ENCODE measurements around the gene RPS16.

Gene RPS16

DNA sequence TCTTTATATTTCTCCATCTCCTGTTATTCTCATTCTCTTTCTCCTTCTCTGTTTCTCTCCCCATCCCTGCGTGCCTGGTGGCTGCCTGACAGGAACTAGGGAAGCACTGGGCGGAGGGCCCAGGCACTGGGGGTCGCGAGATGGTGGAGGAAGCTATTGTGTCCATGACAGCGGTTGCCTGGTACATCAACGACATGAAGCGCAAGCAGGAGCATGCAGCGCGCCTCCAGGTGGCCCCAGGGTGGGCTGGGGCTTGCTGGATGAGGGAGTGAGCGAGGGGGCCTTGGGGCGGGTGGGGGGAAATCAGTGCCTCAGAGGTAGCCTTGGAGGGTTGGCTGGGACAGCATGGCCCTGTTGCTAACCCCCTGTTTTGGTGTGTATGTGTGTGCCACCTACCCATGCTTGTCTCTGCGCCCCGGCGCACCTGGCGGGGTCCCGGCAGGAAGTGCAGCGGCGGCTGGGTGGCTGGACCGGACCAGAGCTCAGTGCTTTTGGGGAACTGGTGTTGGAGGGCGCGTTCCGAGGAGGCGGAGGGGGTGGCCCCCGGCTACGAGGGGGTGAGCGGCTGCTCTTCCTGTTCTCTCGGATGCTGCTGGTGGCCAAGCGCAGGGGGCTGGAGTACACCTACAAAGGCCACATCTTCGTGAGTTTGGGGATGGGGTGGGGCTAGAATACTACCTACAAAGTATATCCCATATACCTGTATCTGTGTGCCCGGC lies 18.1 kb downstream of the RPS16 start:
- no peak for DNase-seq

DNA sequence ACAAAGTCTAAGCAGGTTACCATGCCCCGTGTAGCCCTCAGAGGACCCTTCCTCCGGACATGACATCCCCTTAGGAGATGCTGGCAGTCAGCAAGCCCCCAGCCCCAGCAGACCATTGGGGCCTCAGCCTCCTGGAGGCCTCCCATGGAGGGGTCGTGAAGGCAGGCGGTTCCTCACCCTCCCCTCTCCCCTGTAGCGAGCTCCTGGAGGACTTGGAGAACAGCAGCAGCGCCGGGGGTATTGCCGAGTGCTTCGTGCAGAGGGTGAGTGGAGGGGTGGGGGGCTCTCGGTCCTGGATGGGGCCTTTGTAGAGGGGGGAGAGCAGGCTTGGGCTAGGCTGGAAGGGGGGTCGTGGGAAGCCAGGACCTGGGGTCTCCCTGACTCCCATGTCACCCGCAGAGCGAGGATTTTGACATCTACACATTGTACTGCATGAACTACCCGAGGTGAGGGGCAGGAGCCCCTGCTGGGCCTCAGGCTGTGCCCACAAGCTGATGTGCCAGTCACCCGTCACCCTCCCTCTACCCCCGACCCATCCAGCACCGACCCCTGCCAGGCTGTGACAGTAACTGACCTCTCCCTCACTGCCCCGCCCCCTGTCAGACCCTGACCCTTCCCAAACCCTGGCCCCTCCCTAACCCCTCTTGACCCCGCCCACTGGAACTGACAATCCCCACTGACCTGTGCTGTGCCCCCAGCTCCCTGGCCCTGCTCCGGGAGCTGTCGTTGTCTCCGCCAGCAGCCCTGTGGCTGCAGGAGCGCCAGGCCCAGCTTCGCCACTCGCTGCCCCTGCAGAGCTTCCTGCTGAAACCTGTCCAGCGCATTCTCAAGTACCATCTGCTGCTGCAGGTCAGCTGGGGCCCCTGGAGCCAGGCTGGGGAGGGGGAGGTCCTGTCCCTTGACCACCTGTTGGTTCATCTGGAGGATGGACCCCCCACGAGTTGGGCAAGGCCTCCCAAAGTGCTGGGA lies 19.3 kb downstream of the RPS16 start:
- DNase-seq = no peak

- DNase-seq = no peak
Observed at GRCh38 chr19:39415111-39416046, 20.4 kb downstream of the RPS16 start.

DNA sequence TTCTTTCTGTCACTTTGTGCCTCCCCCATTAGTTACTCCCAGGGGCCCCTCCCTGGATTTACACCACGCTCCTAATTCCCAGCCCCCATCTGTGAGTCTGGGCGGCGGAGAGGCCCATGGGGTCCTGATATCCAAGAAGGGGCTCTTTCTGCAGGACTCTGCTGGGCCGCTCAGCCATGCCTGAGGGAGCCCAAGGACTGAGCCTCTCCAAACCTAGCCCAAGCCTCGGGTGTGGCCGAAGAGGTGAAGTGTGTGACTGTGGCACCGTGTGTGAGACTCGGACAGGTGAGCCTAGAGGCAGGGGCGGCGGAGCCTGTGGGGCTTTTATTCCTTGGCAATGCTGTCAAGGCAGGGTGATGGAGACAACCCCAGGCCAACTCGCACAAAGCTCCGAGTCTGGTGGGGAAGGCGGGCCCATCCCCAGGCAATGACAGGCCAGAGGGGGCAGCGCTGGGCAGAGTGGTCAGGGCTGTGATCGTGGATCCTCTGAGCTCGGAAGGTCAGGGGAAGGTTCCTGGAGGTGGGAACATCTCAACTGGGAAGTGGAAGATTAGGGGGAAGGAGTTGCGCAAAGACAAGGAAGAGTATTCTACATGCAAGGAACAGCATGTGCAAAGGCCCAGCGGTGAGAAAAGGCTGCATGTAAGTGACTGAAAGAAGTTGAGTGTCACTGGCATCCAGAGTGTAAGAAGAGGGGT lies 21.7 kb downstream of the RPS16 start:
- DNase-seq = no peak

DNA sequence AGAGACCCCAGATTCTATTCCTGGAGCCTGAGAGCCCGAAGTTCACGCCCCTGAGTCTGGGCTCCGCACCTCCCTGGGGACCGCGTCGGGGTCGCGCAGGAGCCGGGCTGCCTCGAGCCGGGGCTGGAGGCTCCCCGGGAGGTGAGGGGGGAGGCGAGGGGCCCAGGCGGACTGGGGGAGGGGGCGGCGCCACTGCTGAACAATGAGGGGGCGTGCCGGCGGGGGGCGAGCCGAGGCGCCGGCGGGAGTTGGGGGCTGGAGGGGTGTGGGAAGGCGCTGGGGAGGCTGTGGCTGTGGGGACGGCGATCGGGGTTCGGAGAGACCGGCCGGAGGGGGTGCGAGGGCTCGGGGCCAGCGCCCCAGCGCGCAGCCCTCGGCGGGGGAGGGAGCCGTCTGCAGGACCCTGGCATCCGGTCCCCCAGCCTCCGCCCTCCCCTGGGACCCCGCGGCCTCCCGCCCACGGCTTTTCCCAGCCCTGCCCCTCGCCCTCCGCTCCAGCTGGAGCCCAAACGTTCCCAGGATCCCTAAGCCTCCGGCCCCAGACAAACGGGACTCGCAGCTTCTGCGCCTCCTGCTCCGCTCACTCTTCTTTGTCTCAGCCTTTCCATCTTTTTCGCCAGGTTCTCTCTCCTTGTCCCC lies 22.4 kb downstream of the RPS16 start:
- DNase-seq = no peak

- no peak for DNase-seq
Observed at GRCh38 chr19:39412867-39413271, 22.9 kb downstream of the RPS16 start.

DNA sequence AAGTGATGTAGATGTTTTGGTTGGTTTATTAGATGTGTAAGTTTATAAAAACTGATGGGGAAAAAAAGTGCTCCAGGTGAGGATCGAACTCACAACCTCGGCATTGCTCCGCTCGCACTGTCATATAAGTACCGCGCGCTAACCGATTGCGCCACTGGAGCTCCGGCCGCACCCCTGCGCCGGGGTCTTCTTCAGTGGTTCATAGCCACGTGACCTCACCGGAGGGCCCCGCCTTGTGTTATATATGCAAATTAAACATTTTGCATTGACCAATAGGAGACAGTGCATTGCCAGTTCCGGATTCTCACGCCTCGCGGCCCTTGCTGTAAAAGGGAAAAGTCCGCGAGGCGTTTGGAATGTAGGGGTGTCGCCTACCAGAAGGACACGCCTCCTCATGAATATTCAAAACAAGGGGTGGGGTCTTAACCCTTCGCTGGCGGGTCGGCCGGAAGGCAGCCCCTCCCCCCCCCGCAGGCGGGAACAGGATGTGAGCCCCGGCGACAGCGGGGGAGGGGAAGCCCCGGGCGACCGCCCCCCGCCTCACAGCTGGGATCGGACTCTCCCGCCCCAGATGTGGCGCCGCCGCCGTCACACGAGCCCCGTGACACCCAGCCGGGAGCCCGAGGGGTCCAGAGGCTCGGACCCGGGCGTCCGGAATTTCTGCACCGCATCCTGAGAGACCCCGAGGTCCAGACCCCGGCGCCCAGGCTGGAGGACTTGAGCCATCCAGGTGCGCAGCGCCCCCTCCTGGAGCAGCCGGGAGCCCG lies 23.5 kb downstream of the RPS16 start, which contains the start of gene PLEKHG2:
PLEKHG2 (plus strand) TSS at position 570 of the 767 bp plus-strand sequence. CDS start 1,418 bp downstream, outside the sequence.
- DNase-seq = peak; percentile 96

GRCh38 chr19:39411832-39412099 lies 24.0 kb downstream of the RPS16 start:
- peak; percentile 96 for DNase-seq

DNA sequence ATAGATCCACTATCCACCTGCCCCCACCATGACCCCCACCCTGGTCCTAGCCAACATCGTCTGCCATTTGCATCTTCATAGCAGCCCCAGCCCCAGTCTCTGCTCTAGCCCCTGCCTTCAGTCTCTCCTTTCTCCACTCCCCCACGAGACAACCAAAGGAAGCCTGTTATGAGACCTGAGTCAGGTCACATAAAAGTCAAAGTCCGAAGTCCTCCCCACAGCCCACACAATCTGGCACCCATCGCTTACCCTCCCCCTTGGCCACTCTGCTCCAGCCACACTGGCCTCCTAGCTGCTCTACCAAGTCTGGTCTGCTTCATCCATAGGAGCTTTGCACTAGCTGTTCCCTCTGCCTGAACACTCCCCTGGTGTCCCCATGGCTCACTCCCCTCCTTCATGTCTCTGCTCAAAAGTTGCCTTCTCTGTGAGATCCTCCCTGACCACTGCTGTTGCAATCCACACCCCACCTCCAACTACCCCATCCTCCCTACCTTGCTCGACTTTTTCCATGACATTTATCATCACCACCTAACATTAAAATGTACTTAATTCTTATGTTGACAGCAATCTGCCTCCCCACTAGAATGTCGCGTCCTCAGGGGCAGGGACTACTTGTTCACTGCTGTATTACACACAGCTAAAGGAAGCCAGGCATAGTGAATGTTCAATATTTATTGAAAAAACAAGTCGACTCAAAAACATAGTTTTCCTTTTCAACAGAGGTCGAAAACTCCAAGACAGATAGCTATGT lies 24.5 kb downstream of the RPS16 start:
- DNase-seq = no peak

GRCh38 chr19:39410831-39411080 lies 25.0 kb downstream of the RPS16 start:
- no peak for DNase-seq

DNA sequence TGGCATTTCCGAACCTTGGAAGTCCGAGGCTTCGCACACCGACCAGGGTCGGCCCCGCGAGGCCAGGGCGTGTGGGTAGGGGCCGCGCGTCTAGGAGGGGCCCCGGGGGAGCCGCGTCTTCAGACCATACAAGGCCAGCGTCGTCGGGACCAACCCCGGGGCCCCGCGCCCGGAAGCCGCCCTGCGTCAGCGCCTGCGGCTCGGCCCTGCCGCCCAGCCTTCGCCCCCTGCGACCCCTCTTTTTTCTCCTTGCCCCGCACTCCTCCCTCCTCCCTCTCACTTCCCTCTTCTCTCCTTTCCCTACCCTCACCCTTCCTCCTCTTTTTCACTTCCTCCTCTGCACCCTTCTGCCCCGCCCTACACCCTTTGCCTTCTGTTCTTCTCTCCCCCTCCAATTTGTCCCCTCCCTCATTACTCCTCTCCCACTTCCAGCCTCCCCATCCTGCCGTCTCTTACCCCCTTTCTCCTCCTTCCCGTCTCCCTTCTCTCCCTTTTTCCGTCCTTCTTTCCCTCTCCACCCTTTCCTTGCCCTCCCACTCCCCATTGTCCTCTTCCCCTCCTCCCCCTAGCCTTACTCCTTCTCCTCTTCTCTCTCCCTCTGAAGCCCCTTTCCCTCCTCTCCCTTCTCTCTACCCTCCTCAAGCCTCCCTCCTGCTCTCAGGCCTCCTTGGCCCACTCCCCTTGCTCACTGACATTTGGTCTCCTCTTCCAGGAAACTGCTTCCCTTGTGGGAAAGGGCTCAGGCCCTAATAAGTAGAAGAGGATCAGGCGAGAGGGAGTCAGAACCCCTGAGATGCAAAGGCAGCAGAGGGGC lies 25.5 kb downstream of the RPS16 start:
- DNase-seq = peak; percentile 22

DNA sequence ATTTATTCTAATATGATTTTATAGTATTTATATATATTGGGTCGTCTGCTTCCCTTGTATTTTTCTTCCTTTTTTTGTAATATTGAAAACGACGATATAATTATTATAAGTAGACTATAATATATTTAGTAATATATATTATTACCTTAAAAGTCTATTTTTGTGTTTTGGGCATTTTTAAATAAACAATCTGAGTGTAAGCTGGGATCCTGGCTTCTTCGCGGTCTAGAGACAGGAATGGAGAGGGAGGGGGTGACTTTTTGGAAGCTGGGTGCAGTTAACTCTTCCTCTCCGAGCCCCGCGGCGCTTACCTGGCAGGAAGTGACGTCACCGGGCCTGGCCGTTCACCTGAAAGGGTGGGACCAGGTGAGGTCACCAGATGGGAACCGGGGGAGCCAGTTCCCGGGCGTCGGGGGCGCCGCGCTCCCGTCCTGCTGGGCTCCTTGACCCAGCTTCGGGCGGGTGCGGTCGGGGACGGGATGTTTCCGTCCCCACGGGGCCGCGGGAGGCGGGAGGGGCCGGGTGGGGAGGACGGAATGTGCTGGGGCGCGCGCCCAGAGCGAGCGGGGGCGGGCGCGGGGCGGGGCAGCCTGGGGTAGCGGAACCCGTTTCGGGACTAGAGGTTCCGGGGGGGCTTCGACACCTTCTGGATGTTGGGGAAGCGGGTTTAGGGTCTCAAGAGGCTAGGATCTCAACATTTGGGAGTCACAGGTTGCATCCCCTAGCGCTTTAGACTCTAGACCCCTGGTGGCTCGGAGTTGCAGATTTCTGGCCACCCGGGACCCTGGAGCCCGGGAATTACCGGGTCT lies 26.3 kb downstream of the RPS16 start:
- peak; percentile 83 for DNase-seq

DNA sequence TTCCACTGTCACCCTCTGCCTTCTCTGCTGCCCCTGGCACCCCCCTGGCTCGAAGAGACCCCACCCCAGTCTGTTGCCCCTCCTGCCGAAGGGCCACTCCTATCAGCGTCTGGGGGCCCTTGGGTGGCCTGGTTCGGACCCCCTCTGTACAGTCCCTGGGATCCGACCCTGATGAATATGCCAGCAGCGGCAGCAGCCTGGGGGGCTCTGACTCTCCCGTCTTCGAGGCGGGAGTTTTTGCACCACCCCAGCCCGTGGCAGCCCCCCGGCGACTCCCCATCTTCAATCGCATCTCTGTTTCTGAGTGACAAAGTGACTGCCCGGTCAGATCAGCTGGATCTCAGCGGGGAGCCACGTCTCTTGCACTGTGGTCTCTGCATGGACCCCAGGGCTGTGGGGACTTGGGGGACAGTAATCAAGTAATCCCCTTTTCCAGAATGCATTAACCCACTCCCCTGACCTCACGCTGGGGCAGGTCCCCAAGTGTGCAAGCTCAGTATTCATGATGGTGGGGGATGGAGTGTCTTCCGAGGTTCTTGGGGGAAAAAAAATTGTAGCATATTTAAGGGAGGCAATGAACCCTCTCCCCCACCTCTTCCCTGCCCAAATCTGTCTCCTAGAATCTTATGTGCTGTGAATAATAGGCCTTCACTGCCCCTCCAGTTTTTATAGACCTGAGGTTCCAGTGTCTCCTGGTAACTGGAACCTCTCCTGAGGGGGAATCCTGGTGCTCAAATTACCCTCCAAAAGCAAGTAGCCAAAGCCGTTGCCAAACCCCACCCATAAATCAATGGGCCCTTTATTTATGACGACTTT lies 27.1 kb downstream of the RPS16 start:
- DNase-seq = peak; percentile 40

DNA sequence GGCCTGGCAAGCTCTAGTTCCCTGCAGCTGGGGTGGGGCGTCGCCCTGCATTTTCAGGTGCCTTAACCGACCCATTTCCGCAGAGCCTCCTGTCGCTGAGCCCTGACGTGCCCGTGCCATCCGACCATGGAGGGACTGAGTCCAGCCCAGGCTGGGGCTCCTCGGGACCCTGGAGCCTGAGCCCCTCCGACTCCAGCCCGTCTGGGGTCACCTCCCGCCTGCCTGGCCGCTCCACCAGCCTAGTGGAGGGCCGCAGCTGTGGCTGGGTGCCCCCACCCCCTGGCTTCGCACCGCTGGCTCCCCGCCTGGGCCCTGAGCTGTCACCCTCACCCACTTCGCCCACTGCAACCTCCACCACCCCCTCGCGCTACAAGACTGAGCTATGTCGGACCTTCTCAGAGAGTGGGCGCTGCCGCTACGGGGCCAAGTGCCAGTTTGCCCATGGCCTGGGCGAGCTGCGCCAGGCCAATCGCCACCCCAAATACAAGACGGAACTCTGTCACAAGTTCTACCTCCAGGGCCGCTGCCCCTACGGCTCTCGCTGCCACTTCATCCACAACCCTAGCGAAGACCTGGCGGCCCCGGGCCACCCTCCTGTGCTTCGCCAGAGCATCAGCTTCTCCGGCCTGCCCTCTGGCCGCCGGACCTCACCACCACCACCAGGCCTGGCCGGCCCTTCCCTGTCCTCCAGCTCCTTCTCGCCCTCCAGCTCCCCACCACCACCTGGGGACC lies 27.9 kb downstream of the RPS16 start:
- DNase-seq = no peak

DNA sequence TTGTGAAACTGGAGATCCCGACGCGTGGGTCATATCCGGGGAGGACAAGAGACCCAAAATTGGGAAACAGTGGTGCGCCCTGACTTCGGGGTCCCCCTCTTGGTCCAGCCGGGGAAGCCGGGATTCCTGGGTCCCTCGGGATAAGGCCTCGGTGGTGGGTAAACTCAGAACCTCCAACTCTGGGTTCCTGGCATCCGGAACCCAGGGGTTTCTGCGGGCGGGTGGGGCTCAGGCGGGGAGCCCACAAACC lies 28.4 kb downstream of the RPS16 start:
- DNase-seq = no peak

DNA sequence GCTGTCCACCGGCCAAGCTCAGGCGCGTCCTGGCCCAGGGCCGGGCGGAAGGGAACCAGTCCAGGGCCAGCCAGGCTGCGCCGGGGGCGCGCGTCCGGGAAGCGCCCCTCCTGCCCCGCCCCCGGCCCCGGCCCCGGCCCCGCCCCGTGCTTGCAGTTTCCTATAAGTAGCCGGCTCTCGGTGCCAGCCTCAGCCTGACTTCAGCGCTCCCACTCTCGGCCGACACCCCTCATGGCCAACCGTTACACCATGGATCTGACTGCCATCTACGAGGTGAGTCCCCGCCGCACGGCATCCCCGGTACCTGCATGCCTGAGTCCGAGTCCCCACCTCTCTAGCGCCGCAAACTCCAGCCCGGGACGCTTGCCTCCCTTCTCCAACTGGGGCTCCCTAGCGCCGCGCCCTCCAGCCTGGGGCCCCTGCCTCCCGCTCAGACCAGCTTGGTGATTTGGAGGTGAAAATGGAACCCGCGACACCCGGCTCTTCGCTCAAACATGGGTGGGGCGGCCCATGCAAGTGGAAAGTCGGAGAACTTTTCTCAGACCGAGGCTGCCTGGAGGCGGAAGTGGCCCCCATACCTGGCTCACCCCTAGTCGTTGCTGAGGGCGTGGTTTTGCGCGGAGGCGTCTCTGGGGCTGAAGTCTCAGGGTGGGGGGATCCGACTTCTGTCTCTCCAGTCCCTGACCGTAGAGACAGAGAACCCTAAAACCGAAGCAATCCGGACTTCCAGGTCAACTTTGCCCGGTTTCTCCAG lies 28.9 kb downstream of the RPS16 start, which contains the start of gene ZFP36:
ZFP36 (plus strand) TSS at position 192 of the 754 bp plus-strand sequence; CDS start at position 250, 58 bp downstream.
- DNase-seq = no peak
